NCI-H2227 (cell line): ENCODE results near the gene SAA2.
"Not testable (repeated sequence)": the region's sequence is repeated elsewhere in the genome, so short reads cannot be mapped to it uniquely, and the experiment has no call there.

Experiments used
- DNase-seq: peaks from one replicate; lab custom pipeline; 2025; ENCODE audit not compliant: unreplicated experiment; lab: John Stamatoyannopoulos, UW

The SAA2 gene

DNA sequence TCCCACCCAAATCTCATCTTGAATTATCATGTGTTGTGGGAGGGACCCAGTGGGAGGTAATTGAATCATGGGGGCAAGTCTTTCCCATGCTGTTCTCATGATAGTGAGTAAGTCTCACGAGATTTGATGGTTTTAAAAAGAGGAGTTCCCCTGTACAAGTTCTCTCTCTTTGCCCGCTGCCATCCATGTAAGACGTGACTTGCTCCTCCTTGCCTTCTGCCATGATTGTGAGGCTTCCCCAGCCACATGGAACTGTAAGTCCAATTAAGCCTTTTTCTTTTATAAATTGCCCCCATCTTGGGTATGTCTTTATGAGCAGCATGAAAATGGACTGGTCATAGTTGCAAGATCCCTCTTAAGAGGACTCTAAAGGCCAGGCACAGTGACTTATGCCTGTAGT lies 50.7 kb downstream of the SAA2 start:
- DNase-seq: not testable (repeated sequence)

DNA sequence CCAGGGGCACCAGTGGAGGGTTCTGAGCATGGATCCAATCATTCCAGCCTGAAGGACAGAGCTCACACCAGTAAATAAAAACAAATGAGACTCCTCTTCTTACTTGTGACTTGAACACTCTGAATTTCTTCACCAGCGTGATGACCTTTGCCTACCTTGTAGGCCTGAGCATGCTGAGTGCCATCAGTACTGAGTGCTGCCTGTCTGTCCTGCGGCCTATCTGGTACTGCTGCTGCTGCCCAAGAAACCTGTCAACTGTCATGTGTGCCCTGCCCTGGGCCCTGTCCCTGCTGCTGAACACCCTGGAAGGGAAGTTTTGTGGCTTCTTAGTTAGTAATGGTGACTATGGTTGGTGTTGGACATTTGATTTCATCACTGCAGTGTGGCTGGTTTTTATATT lies 51.9 kb downstream of the SAA2 start:
- DNase-seq: no peak
